GM18508 (cell line): Measurements from ENCODE around the gene NFASC.

ENCODE experiments used
- ATAC-seq: cut with Tn5 transposase; IDR thresholded peaks from one replicate; pipeline ENCODE4 v1.9.1; 2021; ENCODE audit warnings: moderate number of reproducible peaks; ENCODE audit not compliant: insufficient read depth, unreplicated experiment

NFASC gene

DNA sequence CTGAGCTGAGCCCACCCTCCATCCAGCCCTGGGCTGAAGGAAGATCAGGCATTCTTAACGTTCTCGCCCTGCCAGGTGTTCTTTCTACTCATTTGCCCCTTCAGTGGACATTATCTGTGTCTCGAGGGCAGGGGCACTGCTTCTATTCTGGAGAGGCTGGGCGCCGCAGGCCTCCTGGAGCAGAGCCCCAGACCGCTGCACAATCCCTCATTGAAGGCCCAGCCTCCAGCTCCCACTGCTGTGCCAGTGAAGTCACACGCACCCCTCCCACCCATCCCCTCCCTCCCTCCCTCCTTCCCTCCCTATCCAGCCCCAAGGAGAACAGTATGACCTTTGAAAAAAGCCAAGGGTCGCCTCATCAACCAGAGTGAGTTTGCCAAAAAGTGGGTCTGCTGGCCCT, 76.7 kb downstream of the NFASC start:
- ATAC-seq = no peak

DNA sequence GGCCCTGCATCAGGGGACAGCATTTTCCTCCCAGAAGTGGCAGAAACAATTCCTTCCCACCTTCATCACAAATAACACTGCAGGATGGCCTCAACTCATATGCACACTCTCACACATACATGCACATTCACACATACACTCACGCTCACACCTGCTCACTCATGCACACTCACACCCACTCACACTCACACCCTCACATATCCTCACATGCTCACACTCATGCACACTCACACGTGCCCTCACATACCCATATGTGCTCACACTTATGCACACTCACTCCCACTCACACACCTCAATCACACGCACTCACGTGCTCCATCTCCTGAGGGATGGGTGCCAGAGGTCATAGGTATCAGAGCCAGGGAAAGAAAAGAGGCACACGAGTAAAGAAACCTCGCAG, 77.1 kb downstream of the NFASC start:
- ATAC-seq = no peak

DNA sequence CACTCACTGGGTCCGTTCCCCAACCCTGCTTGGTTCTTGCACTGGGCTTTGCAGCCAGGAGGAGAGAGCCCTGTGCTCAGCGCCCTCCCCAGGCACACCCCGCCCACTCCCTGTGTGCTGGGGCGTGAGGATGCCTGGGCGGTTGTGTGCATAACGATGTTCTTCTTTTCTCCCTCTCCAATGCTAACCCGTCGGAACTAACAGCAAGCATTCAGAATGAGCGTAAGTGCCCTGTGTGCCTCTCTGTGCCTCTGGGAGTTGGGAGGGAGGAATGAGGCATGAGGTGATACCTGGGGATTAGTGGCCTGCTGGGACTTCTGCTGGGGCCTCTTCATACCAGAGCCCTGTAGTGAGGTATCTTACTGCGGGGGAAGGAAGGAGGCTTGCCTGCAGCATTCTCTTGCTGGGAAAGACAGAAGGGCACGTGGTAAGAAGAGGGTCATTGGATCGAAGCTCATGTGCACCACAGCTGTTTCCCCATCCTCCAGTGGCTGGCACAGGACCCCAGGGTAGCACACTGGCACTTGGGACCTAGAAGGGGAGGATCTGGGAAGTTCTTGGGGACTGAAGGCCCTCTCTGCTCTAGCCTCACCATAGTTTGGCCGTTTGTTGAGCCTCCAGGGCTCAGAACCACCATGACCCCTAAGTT, 79.8 kb downstream of the NFASC start:
- ATAC-seq = no peak

DNA sequence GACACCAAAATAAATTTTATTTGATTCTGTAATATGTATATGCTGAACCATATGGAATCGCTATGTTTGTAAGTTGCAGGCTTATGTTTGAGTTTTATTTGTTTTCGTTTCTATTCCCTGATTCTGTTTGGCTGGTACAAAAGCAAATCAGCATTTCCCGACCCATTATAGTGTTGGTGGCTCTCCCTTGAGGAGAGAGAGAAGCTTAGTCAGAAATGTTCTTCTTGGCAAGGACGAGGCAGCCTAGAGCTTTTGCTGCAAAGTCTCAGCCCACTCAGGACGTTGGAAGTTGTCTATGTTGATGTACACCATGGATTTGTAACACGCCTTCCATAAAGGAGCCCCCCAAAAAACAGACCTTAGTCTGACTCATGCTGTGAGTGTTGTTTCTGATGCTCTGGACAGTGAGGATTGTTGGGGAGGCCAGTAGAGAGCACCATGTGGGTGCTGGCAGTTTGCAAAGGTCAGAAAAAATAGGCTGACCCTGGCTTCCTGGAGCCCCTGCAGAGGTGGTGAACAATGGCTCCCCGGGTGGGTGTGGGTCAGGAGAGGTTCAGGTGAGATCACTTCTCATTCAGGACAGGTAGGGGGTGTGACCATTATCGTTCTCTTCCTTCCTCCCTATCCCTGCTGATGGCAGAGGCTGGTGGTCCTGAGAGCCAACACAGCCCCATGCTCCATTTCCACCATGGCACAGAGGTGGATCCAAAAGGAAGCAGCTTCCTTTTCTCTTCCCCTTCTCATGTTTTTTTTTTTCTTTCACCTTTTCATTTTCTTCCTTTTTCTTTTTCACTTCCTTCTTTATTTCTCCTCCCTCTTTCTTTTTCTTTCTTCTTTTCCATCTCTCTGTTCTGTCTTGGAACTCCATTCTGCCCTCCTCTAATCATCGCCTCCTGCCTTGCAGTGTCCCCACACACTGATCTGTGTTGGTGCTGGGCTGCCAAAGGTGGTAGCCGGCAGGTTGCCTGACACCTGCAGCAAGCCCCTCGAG, 88.0 kb downstream of the NFASC start:
- ATAC-seq = no peak

DNA sequence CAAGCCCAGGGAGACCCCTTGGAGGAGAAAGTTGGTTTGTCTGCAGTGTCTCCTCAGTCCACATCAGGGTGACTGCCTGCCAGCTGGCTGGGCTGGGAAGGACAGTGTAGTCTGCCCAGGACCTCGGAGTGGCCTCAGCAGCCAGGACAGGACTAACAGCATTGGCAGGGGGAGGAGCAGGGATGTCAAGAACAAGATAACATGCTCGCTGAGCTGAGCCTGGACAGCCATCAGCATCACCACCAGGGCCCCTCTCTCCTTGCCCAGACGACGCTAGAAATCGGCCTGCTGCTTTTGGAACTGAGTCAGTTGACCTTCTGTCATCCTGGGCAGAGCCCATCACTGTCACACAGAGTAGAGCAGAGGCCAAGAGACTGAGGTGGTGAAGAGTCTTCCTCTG, 88.7 kb downstream of the NFASC start:
- ATAC-seq = no peak

DNA sequence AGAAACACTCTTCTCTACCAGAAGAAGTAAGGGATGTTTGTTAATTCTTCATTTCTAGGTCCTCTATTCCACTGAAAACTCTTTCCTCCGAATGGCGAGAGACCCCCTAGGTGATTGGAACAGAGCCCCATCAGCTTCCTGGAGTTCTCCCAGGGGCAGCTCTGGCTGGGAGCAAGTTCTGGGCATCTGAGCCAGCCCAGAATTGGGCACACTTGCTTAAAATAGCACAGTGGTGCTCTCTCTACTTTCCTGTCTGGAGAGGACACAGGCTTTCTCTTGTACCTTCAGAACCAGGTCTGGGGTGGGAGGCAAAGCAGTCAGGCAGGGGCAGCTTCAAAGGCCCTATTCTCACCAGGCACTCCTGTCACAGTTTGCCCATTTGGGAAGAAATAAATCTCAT, 89.2 kb downstream of the NFASC start:
- ATAC-seq = no peak

DNA sequence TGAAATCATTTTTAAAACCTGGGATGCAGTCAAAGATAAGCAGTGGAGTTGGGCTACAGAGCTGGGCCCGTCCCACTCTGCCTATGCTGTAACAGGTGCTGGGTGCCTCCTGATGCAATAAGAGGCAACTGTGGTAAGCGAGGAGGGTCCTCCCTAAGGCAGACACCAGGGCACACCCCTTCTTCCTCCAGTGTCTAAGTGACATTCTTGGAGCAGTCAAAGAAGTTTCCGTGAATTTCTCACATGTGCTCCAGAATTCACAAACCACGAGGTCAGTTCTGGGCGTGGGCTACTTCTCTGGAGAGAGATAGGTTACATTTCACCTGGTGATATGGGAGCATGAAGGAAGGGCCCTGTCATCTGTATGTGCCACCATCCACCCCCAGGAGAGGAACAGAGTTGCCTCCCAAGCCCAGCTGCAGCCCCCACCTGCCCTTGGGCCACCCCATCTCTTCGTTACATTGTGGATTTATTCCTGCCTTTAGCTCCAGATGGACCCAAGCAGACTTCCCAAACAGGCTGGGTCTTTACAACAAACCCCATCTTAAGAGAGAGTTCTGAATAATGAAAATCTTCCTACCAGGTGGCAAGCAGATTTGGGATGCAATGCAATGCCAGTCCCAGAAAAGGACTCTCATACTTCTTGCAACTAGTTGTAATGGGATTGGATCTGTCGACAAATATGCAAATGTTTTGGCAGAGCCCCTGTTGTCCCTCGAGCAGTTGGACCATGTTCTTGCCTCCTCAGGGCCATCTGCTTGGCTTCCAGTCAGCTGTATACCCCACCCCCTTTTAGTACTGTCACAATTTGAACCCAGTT, 89.9 kb downstream of the NFASC start:
- ATAC-seq = no peak

DNA sequence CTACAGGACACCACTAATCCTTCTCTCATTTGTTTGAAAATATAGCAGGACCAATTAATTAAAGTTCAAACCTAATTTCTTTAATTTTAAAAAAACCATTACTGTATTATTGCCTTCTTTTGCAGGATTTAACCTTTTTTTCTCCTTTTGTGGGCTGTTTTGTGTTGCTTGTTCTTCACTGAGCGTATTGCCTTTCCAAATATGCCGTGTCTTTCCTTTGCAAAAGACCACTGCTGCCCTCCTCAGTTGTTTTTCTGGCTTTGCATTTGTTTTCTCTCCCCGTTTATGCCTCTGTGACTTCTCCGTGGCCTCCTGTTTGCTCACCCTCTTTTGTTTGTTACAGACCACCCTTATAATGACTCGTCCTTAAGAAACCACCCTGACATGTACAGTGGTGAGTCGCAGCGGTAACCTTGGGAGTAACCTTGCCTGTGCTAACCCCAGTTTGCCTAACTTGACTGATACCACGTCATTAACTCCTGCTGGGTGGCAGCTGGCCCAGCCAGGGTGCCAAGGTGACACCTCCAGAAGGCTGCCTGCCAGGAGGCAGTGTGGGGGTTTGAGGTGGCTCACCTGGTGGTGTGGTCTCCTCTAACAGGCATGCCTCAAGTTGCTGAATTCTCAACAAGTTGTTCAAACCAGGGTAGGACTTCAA, 91.2 kb downstream of the NFASC start:
- ATAC-seq = no peak

DNA sequence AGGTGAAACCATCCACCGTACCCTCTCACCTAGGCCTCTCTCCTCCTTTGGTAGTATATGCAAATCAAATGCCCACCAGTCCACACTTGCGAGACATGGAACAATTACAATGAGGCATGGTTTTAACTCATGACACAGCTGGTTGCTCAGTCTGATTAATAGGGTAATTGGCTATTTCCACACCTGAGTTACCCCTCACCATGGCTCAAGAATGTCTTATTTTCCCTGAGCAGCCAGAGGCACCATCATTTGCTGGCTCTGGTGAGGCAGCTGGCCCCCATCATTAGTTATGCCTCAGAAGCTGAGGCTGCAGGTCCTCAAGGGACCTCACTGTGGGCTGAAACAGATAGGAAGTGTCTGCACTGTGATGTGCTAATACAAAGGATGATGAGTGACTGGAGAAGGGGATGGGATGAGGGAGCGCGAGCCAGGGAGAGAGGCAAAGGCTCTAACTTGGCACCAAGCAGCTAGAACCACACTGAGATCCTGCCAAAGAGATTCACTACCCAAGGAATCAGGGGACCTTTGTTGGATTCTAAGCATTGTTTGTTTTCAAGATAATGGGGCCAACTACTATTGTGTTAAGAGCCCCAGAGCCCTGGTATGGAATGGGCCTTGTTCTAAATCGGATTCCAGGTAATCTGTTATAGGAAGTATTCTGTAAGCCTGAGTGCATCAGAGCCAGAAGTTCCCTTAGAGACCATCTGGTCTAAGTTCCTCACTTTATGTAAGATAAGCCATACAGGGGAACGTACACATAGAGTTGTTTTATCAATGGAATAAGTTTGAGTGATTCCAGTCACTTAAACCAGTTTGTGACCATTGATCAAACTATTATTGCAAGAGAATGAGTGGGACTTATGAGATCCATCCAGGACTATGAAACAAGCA, 92.3 kb downstream of the NFASC start:
- ATAC-seq = no peak

DNA sequence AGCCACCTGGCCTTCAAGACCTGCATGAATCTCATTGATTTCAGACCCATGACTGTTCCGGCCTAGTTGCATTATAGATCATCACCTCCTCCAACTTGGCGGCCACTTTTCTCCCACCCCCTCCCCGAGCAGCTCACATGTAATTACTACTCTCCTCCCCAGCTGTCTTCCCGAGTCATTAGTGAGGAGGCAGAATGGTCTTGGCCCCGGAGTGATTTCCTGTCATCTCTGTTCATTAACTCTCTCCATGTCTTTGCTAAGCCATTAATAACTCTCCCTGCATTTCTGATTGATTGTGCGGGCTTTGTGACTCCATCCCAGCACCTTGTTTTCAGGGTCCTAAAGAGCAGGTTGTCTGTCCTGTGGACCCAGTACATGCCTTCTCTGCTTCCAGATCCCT, 96.8 kb downstream of the NFASC start:
- no peak for ATAC-seq

DNA sequence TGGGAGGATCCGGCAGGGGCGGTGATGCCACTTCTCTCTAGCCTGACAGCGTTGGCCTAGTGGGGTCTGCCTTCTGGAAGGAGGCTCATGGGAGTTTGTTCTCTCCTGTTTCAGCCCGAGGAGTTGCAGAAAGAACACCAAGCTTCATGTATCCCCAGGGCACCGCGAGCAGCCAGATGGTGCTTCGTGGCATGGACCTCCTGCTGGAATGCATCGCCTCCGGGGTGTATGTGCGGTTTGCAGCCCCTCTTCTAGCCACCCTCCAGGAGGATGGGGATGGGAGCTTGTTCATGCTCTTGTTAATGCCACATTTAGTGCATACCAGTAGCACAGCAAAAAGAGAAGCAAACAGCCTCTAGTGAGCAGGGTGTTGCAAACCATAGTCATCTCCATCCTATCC, 97.5 kb downstream of the NFASC start:
- no peak for ATAC-seq

DNA sequence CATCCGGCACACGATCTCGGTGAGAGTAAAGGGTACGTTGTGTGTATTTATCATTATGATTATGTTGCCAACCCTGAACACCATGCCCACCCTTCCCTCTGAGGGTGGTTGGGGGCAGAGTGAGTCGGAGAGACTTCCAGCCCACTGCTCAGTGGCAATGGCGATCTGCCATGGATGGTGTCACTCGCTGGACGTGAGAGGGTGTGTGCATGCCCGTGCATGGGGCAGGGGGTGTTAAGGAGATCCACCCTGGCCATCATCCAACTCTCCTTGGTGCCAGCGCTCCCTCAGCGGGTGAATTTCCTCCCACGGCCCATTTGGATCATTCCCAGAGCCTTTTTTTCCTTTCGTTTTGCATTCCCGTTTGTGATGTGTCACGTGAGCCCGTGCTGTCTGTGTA, 98.3 kb downstream of the NFASC start:
- no peak for ATAC-seq

DNA sequence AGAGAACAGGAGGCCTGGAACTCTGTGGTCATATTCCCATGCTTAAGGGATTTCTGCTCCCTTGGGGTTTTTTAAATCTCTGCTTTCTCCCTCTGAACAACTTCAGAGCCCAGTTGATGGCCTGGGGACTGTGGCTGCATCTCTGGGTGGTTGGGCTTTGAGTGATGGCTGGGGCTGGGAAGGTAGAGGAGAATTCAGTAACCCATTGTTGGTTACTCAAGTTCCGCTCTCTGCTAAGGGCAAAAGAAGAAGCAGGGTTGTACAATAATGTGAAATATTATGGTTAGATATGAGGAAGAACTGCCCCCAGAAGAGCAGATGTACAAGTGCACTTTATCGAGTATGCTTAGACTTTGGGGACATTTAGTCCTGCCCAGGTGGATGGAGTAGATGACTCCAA, 100.3 kb downstream of the NFASC start:
- ATAC-seq = no peak

DNA sequence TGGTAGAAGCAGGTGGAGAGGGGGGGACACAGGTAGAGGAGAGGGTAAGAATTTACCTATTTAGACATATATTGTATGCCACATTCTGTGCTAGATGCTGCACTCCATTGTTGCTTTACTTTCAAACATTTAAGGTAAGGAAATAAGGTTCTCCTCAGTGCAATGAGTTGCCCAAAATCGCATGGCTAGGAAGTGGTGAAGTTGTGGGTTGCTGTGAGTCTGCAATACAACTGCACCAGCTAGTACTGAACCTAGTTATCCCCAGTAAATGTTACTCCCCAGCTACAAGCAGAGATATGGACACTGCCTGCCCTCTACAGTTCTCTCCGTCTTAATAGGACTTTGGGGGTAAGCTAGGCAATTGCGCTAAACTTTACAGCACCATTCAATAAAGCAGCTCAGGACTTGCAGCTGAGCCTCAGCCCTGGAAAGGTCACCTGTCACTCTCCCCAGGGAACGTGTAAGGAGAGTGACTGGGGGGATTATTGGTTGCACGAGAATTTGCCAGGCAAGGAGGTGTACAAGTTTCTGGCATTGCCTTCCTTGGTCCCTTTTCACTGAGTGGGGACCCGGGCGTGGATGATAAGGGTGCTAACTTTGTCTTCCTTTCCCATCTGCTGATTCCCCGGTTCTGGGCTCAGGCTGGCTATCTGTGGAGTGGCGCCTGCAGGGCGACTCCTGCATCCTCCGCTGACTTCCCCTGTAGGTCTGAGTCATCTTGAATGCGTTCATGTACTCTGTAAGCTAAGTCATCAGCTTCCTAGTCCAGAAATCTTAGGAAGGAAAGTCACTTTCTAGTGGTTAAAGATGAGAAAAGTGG, 101.1 kb downstream of the NFASC start:
- no peak for ATAC-seq

DNA sequence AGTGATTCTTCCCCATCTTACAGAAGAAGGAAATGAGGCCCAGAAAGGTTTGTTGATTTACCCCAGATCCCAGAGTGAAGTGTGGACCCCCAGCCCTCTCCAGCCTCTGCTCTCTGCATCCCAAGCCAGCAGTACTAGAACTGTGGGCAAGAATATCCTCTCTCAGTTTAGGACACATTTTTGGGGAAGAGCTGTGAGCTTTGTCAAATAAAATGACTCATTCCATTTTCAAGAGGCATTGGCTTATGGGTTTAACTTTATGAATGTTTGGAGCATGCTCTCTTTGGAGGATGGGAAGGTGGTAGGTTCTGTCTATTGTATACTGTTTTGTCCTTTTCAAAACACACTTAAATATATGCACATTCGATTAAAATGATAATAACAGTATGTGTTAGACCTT, 101.8 kb downstream of the NFASC start:
- ATAC-seq = no peak

DNA sequence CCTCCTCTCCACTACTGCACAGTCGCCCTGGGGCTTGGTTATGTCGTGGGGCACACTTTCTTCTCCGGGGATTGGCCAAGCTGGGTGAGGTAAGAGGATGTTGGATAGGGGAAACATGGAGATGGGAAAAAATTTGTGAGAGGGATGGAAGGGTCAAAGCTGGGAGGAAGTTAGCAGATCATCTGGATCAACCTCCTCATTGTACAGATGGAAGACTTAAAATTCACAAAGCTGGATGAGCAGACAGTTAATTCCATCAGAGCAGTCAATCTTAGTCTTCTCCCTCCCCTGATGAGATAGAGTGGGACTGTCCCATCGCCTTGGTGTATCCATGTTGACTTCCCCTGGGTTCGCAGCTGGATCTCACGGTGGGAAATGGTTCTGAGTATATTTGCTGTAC, 102.8 kb downstream of the NFASC start:
- ATAC-seq = no peak

DNA sequence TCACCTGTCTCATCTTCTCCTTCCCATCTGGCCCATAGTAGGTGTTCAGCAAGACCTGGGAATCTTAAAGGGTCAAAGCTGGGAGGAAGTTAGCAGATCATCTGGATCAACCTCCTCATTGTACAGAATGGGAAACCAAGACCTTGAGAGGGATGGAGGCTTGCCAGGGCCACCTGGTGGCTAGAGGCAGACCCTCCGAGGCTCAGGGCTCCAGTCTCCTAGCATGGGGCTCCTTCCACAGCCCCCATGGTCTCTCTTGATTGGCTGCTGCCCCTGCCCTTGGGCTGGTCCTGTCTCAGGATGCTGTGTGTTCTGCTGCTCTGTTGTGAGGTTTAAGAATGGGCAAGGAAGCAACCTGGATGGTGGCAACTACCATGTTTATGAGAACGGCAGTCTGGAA, 103.7 kb downstream of the NFASC start:
- no peak for ATAC-seq

DNA sequence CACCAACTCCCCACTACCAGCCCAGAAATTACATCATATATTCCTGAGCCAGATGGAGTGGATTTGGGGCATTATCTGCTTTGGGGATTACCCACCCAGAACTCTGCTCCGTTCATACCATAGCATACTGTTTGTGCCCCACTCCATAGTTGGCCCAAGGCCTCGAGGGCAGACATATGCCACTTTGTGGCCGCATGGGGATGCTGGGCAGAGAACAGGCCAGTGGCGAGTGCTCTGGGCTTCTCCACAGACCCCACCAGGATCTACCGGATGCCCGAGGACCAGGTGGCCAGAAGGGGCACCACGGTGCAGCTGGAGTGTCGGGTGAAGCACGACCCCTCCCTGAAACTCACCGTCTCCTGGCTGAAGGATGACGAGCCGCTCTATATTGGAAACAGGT, 104.4 kb downstream of the NFASC start:
- ATAC-seq = no peak
